Fibroblast of gingiva (primary cell): ENCODE data around the gene DHX34.
"Not testable (repeated sequence)": the region's sequence is repeated elsewhere in the genome, so short reads cannot be mapped to it uniquely, and the experiment has no call there.

Source experiments
- DNase-seq: peaks from one replicate; pipeline ENCODE4 v3.0.0-alpha.2; 2011; ENCODE audit warnings: low read depth

The DHX34 gene

GRCh38 chr19:47390533-47391488 lies 41.7 kb downstream of the DHX34 start:
- DNase-seq, result no peak

DNA sequence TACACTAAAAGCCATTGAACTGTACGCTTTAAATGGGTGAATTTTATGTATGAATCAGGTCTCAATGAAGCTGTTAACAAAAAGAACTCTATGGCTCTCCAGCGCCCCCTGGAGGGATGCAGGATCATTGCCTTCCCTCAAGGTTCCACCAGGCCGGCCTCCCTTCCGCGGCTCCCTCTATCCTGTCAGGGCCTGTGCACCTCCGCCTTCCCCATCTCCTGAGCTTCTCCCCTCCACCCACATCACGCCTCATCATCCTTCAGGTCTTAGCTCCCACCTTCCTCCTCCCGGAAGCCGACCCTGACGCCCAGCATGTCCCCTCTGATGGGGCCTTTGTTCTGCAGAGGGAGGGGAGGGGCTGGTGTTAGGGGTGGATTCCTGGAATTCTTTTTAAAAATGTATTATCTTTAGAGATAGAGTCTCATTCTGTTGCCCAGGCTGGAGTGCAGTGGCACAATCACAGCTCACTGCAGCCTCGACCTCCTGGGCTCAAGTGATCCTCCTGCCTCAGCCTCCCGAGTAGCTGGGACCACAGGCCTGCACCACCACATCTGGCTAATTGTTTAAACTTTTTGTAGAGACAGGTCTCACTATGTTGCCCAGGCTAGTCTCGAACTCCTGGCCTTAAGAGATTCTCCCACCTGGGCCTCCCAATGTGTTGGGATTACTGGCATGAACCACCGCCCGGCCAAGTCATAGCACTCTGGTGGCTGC lies 42.6 kb downstream of the DHX34 start:
- DNase-seq, result peak; percentile 57

- no peak for DNase-seq
Observed at GRCh38 chr19:47398707-47399597, 49.8 kb downstream of the DHX34 start.

GRCh38 chr19:47402504-47402903 lies 53.4 kb downstream of the DHX34 start:
- no peak for DNase-seq

DNA sequence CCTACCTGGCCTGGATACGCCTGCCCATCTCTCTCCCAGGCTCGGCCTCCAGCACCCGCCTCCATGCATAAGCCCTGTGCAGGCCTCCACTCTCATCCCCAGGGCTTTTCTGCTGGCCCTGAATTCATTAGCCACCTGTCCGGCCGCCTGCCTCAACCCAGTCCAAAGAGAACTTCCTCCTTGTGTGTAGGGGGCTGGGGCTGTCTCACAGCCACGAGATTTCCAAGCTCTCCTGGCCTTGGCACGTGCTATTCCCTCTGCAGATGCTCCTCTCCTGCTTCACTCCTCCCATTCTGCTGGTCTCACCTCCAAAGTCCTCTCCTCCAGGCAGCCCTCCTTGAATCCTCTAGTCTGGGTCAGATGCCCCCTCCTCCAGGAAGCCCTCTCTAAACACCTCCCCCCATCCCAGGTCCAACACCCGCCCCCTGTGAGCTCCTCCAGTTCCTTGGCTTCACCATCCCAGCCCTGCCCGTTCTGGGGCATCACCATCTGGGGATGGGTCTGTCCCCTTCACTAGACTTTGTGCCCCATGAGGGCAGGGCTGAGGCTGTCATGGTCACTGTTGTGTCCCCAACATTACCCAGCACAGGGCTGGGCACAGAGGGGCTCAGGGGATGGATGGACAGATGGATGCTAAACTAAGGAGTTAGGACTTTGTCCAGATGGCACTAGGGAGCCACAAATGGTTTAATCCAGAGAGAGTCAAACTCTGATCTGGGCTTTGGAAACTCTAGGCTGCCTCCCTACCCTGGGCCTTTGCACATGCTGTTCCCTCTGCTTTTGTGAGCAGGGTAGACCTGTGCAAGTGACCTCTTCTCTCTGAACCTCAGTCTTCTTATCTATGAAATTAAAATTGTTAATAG lies 55.5 kb downstream of the DHX34 start:
- DNase-seq, result no peak

- DNase-seq, result no peak
Observed at GRCh38 chr19:47405197-47405550, 56.1 kb downstream of the DHX34 start.

GRCh38 chr19:47405854-47406417 lies 56.8 kb downstream of the DHX34 start:
- no peak for DNase-seq

DNA sequence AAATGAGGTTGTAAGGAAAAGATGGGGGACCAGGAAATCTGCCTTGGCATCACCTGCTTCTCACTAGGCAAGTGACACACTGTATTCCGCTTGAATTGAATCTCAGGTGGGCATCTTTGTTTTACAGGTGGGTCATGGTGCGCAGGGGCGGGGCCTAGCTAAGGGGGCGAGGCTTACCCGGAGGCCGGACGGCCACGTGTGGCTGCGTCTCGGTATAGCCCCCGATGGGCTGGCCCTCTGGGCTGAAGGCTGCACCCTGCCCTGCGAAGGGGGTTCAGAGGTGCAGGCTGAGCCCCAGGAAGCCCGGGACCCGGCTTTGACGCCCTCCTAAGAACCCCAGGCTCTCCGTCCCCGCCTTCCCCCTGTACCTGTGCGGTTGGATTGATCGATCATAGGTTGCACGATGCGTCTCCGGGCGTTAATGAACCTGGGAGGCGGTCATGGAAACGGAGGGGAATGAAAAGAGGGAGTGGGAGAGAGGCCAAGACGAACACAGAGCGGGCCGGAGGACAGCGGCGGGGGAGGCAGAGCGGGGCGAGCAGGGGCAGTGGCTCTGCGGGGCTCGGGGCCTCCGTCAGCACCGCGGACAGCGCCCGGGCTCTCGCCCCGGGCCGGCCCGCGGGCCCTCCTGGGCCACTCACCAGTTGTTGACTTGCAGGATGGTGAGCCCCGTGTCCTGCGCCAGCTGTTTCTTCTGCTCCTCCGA lies 57.7 kb downstream of the DHX34 start:
- DNase-seq, result no peak

DNA sequence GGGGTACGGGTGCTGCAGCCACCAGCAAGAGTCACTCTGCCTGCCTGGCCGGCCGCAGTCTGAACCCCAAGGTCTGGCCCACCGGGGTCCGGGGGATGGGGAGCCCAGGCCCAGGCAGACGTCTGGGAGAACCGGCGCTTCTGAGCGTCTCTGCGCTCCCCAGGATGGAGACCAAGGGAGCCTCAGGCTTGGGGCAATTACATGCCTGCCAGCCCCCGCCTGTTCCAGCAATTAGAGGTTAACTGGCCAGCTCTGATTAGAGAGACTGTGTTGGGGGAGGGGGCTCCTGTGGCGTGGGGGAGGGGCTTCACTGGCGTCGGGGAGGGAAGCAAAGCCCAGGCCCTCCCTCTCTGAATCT lies 58.3 kb downstream of the DHX34 start:
- no peak for DNase-seq

GRCh38 chr19:47408156-47408938 lies 59.2 kb downstream of the DHX34 start:
- no peak for DNase-seq

- peak; percentile 27 for DNase-seq
Observed at GRCh38 chr19:47411101-47411500, 62.0 kb downstream of the DHX34 start.

- DNase-seq, result not testable (repeated sequence)
Observed at GRCh38 chr19:47411696-47412095, 62.6 kb downstream of the DHX34 start.

- no peak for DNase-seq
Observed at GRCh38 chr19:47413941-47414340, 64.8 kb downstream of the DHX34 start.

DNA sequence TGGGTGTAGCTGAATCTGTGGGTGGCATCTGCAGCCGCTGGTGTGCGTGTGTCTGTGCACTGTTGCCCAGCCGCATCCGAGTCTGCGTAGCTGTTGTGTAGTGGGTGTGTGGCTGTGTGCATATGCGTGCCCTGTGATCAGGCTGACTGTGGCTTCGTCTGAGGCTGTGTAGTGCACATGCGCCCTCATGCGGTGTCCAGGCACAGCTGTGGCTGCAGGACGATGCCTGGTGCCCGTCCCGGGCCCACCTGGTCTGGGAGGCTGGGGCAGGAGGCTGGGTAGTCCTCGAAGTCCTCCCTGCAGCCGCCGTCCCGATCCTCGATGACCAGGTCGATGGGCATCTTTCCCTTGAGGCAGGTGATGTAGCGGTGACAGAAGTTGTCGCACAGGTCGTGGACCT lies 65.4 kb downstream of the DHX34 start:
- DNase-seq, result no peak

DNA sequence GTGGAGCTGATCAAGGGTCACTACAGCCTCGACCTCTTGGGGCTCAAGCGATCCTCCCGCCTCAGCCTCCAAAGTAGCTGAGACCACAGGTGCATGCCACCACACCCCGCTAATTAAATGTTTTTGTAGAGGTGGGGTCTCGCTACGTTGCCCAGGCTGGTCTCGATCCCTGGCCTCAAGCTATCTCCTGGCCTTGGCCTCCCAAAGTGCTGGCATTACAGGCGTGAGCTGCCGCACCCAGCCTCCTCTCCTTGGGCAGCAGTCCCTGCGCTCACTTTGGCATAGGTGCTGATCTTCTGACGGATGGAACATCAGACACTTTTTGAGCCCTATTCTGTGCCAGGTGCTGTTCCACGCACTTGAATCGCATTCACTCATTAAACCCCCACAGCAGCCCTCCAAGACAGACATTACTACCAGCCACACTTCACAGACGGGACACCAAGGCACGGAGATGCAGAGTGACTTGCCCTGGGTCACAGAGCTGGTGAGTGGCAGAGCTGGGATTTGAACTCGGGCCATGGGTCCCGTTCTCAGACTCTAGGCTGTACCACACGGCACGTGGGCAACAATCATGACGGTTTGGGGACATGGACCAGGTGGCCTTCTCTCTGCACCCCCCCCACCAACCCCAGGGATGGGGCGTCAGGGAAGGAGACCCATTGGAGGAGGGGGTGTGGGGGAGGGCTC lies 67.0 kb downstream of the DHX34 start:
- DNase-seq, result no peak

DNA sequence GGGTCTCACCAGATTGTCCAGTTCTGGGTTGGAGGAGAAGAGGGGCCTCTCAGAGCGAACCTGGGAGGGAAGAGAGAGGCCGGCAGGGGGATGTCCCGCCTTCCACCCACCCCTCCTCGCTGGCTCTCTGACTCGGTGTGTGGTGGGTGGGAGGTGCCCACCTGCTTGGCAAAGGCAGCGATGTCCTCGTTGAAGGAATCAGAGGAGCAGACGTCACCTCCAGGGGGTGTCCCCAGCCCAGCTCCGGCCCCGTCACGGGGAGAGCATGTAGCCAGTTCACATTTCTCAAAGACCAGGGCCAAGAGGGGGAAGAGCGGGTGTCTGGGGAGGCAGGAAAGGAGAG lies 67.5 kb downstream of the DHX34 start:
- no peak for DNase-seq

GRCh38 chr19:47417107-47417745 lies 68.1 kb downstream of the DHX34 start:
- no peak for DNase-seq
